ENCODE measurements around the gene PPM1H. TPM values are rescaled to one million over a fixed set of nuclear protein-coding genes. Genes with fewer than 3 reads are reported as not detected.
"Not testable (repeated sequence)": the region's sequence is repeated elsewhere in the genome, so short reads cannot be mapped to it uniquely, and the experiment has no call there.

The PPM1H gene
- total RNA-seq, 1 donor from 2014 or later, result 0.79 TPM

DNA sequence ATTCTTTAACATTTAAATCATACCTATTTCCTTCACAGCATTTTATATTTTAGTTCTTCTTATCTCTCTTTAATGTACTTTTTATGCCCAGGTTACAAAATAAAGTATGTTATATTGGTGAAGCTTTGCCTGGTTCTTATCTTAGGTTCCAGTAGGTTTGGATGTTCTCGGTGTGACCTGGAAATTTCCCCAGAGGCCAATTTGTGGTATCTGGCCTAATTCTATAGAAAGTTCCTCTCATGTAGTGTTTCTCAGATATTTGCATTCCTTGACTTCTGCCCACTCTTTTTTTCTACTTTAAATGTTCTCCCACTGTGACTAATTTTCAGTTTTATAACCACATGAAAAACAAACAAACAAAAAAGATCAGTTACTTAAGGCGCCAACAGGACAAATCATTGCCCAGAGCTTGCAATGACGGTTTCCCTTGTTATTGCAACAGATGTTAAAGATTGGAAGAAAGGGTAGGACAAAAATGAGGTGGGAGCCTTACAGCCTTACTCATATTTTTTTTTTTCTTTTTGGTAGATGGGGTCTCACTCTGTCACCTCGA lies 41.2 kb upstream of the PPM1H start:
- FAIRE-seq (no peak), DNase-seq (ENCODE audit: low read depth) (no peak)
- Histone ChIP-seq H3K4me3 (ENCODE audit: low read depth, low read length) (no peak overlapping the region), H3K27me3 (ENCODE audit: control insufficient read depth, insufficient read depth, low read length) (no peaks in the 10 kb centered on the region), H3K36me3 (ENCODE audit: control insufficient read depth, insufficient read depth, low read length) (no peaks in the 10 kb centered on the region)
- TF ChIP-seq, protein P1, sequence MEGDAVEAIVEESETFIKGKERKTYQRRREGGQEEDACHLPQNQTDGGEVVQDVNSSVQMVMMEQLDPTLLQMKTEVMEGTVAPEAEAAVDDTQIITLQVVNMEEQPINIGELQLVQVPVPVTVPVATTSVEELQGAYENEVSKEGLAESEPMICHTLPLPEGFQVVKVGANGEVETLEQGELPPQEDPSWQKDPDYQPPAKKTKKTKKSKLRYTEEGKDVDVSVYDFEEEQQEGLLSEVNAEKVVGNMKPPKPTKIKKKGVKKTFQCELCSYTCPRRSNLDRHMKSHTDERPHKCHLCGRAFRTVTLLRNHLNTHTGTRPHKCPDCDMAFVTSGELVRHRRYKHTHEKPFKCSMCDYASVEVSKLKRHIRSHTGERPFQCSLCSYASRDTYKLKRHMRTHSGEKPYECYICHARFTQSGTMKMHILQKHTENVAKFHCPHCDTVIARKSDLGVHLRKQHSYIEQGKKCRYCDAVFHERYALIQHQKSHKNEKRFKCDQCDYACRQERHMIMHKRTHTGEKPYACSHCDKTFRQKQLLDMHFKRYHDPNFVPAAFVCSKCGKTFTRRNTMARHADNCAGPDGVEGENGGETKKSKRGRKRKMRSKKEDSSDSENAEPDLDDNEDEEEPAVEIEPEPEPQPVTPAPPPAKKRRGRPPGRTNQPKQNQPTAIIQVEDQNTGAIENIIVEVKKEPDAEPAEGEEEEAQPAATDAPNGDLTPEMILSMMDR (IDR thresholded peaks at IDR 0.05; ENCODE audit: insufficient read depth, low read length, severe bottlenecking), result no peak

DNA sequence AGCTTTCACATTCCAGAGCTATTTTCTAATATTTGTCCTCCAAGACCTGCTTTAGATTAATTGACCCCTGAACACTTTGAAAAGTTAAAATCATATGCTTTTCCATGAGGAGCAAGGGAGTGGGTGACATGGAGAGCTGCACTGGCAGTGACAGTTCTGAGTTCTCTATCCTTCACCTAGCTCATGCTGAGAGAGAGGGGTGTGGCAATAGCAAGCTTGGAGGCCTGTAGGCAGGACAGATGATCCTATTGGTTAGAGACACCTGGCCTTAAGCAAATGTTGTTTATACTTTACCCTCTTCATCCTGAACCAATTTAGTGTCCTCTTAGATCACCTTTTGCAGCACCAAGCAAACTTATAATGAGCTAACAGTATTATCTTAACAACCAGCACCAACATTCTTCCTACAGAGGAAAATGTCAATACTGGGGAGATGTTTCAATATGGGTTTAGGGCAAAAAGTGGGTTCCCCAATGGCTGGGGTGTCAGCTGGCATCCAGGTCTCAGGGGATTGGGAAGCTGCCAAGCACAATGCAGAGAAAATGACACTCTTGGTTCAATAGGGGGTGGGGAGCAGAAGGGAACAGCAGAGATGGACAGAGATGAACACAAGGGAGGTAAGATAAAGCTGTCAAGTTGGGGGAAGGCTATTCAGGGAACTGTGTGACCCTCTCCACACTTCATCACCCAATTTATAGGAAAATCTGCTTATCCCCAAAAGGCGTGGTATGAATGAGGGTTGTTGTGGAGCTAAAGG lies 37.0 kb upstream of the PPM1H start:
- no peaks in the 10 kb centered on the region for H3K27me3 ChIP-seq (ENCODE audit: control insufficient read depth, insufficient read depth, low read length)
- DNase-seq (ENCODE audit: low read depth), result no peak
- no peak for FAIRE-seq
- no peak overlapping the region for H3K4me3 ChIP-seq (ENCODE audit: low read depth, low read length)
- no peaks in the 10 kb centered on the region for H3K36me3 ChIP-seq (ENCODE audit: control insufficient read depth, insufficient read depth, low read length)
- TF ChIP-seq, protein P1 (IDR thresholded peaks at IDR 0.05; ENCODE audit: insufficient read depth, low read length, severe bottlenecking), result no peak

DNA sequence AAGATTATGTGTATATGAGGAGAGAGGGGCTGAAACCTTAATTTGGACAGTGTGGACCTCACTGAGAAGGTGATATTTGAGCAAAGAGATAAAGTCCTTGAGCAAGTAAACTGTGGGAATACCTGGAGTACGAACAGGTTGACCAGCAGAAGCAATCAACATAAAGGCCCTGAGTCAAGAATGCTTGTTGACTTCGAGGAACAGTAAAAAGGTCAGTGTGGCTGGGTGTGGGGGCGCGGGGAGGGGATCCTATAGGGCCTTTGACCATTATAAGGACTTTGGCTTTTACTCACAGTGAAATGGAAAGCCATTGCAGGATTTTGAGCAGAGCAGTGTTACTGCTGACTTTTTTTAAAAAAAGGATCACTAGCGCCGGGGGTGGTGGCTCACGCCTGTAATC lies 34.7 kb upstream of the PPM1H start:
- TF ChIP-seq, protein P1 (IDR thresholded peaks at IDR 0.05; ENCODE audit: insufficient read depth, low read length, severe bottlenecking), result no peak
- no peaks in the 10 kb centered on the region for H3K27me3 ChIP-seq (ENCODE audit: control insufficient read depth, insufficient read depth, low read length)
- FAIRE-seq, result no peak
- no peak overlapping the region for H3K4me3 ChIP-seq (ENCODE audit: low read depth, low read length)
- no peaks in the 10 kb centered on the region for H3K36me3 ChIP-seq (ENCODE audit: control insufficient read depth, insufficient read depth, low read length)
- DNase-seq (ENCODE audit: low read depth), result no peak

DNA sequence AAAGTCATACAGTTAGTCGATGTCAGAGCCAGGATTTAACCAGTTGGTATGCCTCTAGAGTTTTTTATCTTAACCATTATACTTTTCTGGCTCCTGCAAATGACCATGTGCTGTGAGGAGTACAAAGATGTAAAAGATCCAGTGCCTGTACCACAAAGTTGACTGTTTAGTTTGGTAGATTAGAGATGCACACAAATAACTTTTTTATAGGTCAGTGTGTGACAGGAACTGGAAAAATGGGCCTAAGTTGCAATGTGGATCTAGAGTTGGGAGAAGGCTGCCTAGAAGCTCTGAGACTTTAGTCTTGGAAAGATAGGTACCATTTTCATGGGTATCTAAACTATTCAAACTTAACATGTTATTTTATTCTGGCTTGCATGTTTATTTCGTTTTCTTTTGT lies 32.8 kb upstream of the PPM1H start:
- TF ChIP-seq, protein P1 (IDR thresholded peaks at IDR 0.05; ENCODE audit: insufficient read depth, low read length, severe bottlenecking), result no peak
- Histone ChIP-seq H3K27me3 (ENCODE audit: control insufficient read depth, insufficient read depth, low read length) (no peaks in the 10 kb centered on the region), H3K4me3 (ENCODE audit: low read depth, low read length) (no peak overlapping the region), H3K36me3 (ENCODE audit: control insufficient read depth, insufficient read depth, low read length) (no peaks in the 10 kb centered on the region)
- FAIRE-seq, result no peak
- no peak for DNase-seq (ENCODE audit: low read depth)

DNA sequence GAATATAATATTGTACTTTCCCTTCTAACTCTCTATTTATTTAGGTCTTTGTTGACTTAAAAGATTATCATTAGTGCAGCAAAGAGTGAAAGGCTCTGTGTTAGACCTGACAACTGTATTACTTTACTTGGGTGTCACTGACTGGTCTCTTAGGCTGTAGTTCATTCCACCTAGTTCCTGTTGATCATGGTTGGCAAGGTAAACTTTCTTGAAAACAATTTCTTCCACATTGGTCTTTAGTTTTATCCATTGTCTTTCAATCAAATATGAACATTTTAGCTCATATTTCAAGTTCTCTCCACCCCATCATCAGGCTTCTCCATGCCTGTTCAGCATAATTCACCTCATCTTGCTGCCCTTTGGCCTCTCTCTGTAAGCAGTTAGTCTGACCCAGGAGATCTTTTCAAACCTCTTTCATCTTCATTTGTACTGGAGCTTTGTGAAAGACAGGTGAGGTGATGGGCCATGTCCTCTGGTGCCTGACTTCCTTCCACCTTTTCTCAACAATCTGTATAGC lies 32.1 kb upstream of the PPM1H start:
- H3K36me3 ChIP-seq (ENCODE audit: control insufficient read depth, insufficient read depth, low read length), result no peaks in the 10 kb centered on the region
- TF ChIP-seq, protein P1 (IDR thresholded peaks at IDR 0.05; ENCODE audit: insufficient read depth, low read length, severe bottlenecking), result no peak
- peak; percentile 47 for FAIRE-seq
- H3K27me3 ChIP-seq (ENCODE audit: control insufficient read depth, insufficient read depth, low read length), result no peaks in the 10 kb centered on the region
- DNase-seq (ENCODE audit: low read depth), result peak; percentile 3
- no peak overlapping the region for H3K4me3 ChIP-seq (ENCODE audit: low read depth, low read length)

DNA sequence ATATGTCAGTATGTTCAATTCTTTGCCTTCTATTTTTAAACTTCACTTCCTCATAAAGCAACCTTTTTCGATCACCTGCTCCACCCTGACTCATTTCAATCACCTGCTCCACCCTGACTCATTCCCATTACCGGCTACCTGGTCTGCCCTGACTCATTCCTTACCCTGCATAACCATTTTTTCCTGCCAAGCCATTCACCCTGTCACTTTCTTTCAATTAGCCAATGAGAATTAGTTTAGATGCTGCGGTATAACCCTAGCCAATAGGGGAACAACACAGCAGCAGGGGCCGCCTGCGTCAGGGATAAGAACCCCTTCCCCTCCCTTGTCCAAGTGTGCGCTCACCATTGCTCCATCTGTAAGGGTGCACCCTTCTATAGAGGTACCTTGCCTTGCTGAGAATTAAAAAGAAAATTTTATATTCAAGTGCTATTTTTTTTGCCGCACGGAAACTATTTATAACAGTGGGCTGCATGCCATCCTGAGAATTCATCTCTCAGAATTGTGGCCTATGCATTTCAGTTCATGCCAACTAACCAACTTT lies 31.6 kb upstream of the PPM1H start:
- DNase-seq (ENCODE audit: low read depth), result peak; percentile 93
- H3K27me3 ChIP-seq (ENCODE audit: control insufficient read depth, insufficient read depth, low read length); FAIRE-seq: not testable (repeated sequence)

DNA sequence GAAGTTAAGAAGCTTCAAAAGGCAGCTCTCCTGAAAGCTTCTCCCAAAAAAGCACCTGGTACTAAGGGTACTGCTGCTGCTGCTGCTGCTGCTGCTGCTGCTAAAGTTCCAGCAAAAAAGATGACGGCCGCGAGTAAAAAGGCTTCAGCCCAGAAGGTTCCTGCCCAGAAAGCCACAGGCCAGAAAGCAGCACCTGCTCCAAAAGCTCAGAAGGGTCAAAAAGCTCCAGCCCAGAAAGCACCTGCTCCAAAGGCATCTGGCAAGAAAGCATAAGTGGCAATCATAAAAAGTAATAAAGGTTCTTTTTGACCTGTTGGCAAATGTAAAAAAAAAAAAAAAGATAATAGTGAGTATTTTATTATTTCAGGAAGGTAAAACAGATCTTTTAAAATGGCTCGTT lies 30.8 kb upstream of the PPM1H start:
- not testable (repeated sequence) for FAIRE-seq; H3K4me3 ChIP-seq (ENCODE audit: low read depth, low read length); H3K27me3 ChIP-seq (ENCODE audit: control insufficient read depth, insufficient read depth, low read length)

More for the DNA sequence above, 31.6 kb upstream of the PPM1H start:
- H3K4me3 ChIP-seq (ENCODE audit: low read depth, low read length); H3K36me3 ChIP-seq (ENCODE audit: control insufficient read depth, insufficient read depth, low read length): not testable (repeated sequence)

DNA sequence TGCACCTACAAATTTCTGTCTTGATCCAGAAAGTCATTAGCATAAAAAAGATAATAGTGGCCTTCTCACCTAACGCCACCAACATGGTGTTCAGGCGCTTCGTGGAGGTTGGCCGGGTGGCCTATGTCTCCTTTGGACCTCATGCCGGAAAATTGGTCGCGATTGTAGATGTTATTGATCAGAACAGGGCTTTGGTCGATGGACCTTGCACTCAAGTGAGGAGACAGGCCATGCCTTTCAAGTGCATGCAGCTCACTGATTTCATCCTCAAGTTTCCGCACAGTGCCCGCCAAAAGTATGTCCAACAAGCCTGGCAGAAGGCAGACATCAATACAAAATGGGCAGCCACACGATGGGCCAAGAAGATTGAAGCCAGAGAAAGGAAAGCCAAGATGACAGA lies 30.3 kb upstream of the PPM1H start:
- FAIRE-seq, result peak; percentile 99
- not testable (repeated sequence) for H3K36me3 ChIP-seq (ENCODE audit: control insufficient read depth, insufficient read depth, low read length); H3K27me3 ChIP-seq (ENCODE audit: control insufficient read depth, insufficient read depth, low read length); H3K4me3 ChIP-seq (ENCODE audit: low read depth, low read length); DNase-seq (ENCODE audit: low read depth)

More for the DNA sequence above, 30.8 kb upstream of the PPM1H start:
- H3K36me3 ChIP-seq (ENCODE audit: control insufficient read depth, insufficient read depth, low read length); DNase-seq (ENCODE audit: low read depth): not testable (repeated sequence)
